HL-60 (cell line): ENCODE data around the gene MAST3.

Source experiments
- CTCF ChIP-seq: IDR thresholded peaks from one replicate; pipeline ENCODE4 v1.5.1; 2011; ENCODE audit warnings: low read length, control low read depth, inconsistent platforms; ENCODE audit not compliant: insufficient read depth
- GABPA ChIP-seq: IDR thresholded peaks from 2 replicates; pipeline ENCODE4 v1.6.1; 2012; ENCODE audit warnings: low read depth
- POLR2AphosphoS5 ChIP-seq: IDR thresholded peaks from 2 replicates; pipeline ENCODE4 v1.6.1; 2012; ENCODE audit warnings: low read depth

- TF ChIP-seq CTCF (no peak), GABPA (no peak), POLR2AphosphoS5 (no peak)
Observed at GRCh38 chr19:18107235-18107634, 9.7 kb downstream of the MAST3 start.
